SW 1271 (cell line): ENCODE data around the gene ZNF600.
"Not testable (repeated sequence)": the region's sequence is repeated elsewhere in the genome, so short reads cannot be mapped to it uniquely, and the experiment has no call there.

ENCODE experiments used
- DNase-seq, 2 experiments: peaks; one replicate each; lab custom pipeline; 2025; lab: John Stamatoyannopoulos, UW

The ZNF600 gene

GRCh38 chr19:52786464-52787354, at the start of gene ZNF600:
Gene ZNF600 (minus strand): TSS chr19:52786791. CDS start chr19:52778888, 7,903 bp downstream.
- DNase-seq, result peak; percentile 27 to 66

- DNase-seq, result not testable (repeated sequence)
These were observed 47.7 kb upstream of the ZNF600 start for GRCh38 chr19:52834289-52834688.

- DNase-seq, result not testable (repeated sequence)
These were observed 47.0 kb upstream of the ZNF600 start for GRCh38 chr19:52833541-52833940.

- DNase-seq, result not testable (repeated sequence)
These were observed 43.3 kb upstream of the ZNF600 start for GRCh38 chr19:52829866-52830265.

GRCh38 chr19:52825765-52826164, 39.2 kb upstream of the ZNF600 start:
- DNase-seq, result no peak

GRCh38 chr19:52823676-52824075, 37.1 kb upstream of the ZNF600 start:
- DNase-seq, result no peak

GRCh38 chr19:52821204-52821960, 34.8 kb upstream of the ZNF600 start, which contains the start of gene ZNF28:
Gene ZNF28 (minus strand): TSS chr19:52821633. CDS start chr19:52817958, 3,675 bp downstream.
- DNase-seq, result peak in 1 of 2 experiments; percentile 33

- not testable (repeated sequence) for DNase-seq
These were observed 34.0 kb upstream of the ZNF600 start for GRCh38 chr19:52820472-52821203.

- no peak for DNase-seq
These were observed 23.2 kb upstream of the ZNF600 start for GRCh38 chr19:52809801-52810200.

GRCh38 chr19:52799950-52800640, 13.5 kb upstream of the ZNF600 start:
- DNase-seq, result not testable (repeated sequence)

GRCh38 chr19:52789440-52789839, 2.8 kb upstream of the ZNF600 start:
- DNase-seq, result no peak

GRCh38 chr19:52786078-52786463, 520 bp downstream of the ZNF600 start:
- DNase-seq, result no peak

- no peak for DNase-seq
These were observed 1.1 kb downstream of the ZNF600 start for GRCh38 chr19:52785506-52785905.

GRCh38 chr19:52782864-52783263, 3.7 kb downstream of the ZNF600 start:
- DNase-seq, result not testable (repeated sequence)

GRCh38 chr19:52778811-52779210, 7.8 kb downstream of the ZNF600 start:
- DNase-seq, result no peak

GRCh38 chr19:52756447-52756846, 30.1 kb downstream of the ZNF600 start:
- not testable (repeated sequence) for DNase-seq

GRCh38 chr19:52749780-52750179, 36.8 kb downstream of the ZNF600 start:
- no peak for DNase-seq

- DNase-seq, result no peak
These were observed 38.1 kb downstream of the ZNF600 start for GRCh38 chr19:52748336-52748950.

GRCh38 chr19:52745919-52746318, 40.7 kb downstream of the ZNF600 start:
- not testable (repeated sequence) for DNase-seq

- no peak for DNase-seq
These were observed 43.5 kb downstream of the ZNF600 start for GRCh38 chr19:52743091-52743490.

- no peak for DNase-seq
These were observed 44.1 kb downstream of the ZNF600 start for GRCh38 chr19:52742516-52742915.
